SK-N-MC (cell line): Measurements from ENCODE around the gene FAM168A.

Experiments used
- EZH2 ChIP-seq: fragments of 200-600 bp; sonication (generic); IDR thresholded peaks from one replicate; pipeline ENCODE4 v1.6.1; 2017; ENCODE audit warnings: antibody characterized with exemption
- POLR2AphosphoS5 ChIP-seq: IDR thresholded peaks from 2 replicates; pipeline ENCODE4 v1.6.1; 2012; ENCODE audit warnings: mild to moderate bottlenecking, low read depth, low read length, borderline replicate concordance

GRCh38 chr11:73570415-73571114 is 27.3 kb downstream of the FAM168A start:
- no peak for TF ChIP-seq EZH2
- no peak for TF ChIP-seq POLR2AphosphoS5
